ENCODE results near the gene DIDO1. TPM values are rescaled to one million over a fixed set of nuclear protein-coding genes. Genes with fewer than 3 reads are reported as not detected.

The DIDO1 gene
- total RNA-seq, 2 experiments from 2014 or later: 51.9 to 54.3 TPM

DNA sequence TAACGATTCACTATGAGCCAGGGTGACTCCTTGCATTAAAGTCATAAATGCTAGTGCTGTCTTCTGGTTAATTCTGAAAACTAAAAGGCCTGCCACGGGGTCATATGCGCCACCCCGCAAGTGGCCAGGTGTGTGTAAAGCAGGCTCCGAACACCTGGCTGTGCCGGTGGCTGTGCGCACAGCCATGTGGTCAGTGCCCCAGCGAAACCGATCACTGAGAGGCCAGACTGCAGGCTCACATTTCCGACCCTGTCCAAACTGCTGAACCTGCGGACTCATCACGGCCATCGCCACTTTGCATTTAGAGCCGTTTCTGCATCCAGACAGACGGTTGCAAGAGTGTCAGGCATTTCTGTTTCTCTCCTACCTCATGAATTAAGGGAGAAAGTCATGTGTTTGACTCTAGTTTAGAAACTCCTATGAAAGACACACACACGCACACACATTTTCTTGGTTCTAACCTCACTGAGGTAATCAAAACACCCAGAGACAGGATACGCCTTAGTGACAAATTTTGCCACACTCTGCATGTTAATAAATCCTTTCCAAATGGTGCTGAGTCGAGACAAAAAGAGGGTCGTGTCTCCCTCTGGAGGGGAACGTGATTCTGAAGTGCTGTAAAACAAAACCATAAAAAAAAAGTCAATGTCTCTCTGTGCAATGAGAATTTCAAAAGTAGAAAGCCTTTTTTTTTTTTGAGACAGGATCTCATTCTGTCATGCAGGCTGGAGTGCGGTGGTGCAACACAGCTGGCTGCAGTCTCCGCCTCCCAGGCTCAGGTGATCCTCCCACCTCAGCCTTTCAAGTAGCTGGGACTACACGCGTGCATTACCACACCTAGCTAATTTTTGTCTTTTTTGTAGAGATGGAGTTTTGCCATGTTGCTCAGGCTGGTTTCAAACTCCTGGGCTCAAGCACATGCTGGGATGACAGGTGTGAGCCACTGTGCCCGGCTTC is 33.7 kb downstream of the DIDO1 start:
- H3K4me3 ChIP-seq (ENCODE audit: low read length): no peak overlapping the region
- DNase-seq: peak in 9 of 14 experiments; percentile 23 to 77 (median 42)
- Mint-ChIP-seq H3K9me3 (no peaks in the 10 kb centered on the region), H3K4me3 (peak overlapping the region; percentile 1), H3K27ac (peak overlapping the region; percentile 96), H3K27me3 (no peaks in the 10 kb centered on the region), H3K4me1 (ENCODE audit: low read depth) (peaks cover 35% of the 10 kb centered on the region), H3K36me3 (ENCODE audit: low read depth) (peaks cover 87% of the 10 kb centered on the region)
- ChIA-PET POLR2A (interaction anchor here (1.2 to 1.3 kb wide), 3 partner anchors 19 to 117 kb away, joined by 3 read pairs; partner anchors contain the start of gene TCFL5), CTCF (interaction anchor here (1.0 to 2.2 kb wide), 2 partner anchors 15 to 84 kb away, joined by 3 to 7 read pairs; no protein-coding TSS in a partner anchor)
- peaks cover 54% of the 10 kb centered on the region for H3K4me1 ChIP-seq (ENCODE audit: insufficient read depth, low read length)
- H3K36me3 ChIP-seq (ENCODE audit: insufficient read depth, low read length): peaks cover 91% of the 10 kb centered on the region
- ATAC-seq (ENCODE audit: poor library complexity): peak; percentile 70
- TF ChIP-seq CTCF (IDR thresholded peaks at IDR 0.05): no peak
- H3K27ac ChIP-seq (ENCODE audit: low read depth in 1 of 2, low read length in 2 of 2): peak overlapping the region in 1 of 2 donors; percentile 57
- intact Hi-C loops (cut with DNase I, micrococcal nuclease): no loop called here
- no peaks in the 10 kb centered on the region for H3K9me3 ChIP-seq (ENCODE audit: control insufficient read depth in 1 of 2, insufficient read depth in 1 of 2, low read length in 2 of 2)
- H3K27me3 ChIP-seq (ENCODE audit: control insufficient read depth in 1 of 2, insufficient read depth in 2 of 2, low read length in 2 of 2): no peaks in the 10 kb centered on the region

GRCh38 chr20:62891111-62891510 is 35.2 kb downstream of the DIDO1 start:
- H3K36me3 ChIP-seq (ENCODE audit: insufficient read depth, low read length): peaks cover 95% of the 10 kb centered on the region
- H3K36me3 Mint-ChIP-seq (ENCODE audit: low read depth): peaks cover 95% of the 10 kb centered on the region
- peak; percentile 71 for ATAC-seq (ENCODE audit: poor library complexity)
- POLR2A ChIA-PET: interaction anchor here (0.7 to 2.5 kb wide), 9 partner anchors 8 to 97 kb away, joined by 3 to 16 read pairs (median 4); partner anchors contain the start of genes MRGBP and TCFL5
- H3K9me3 ChIP-seq (ENCODE audit: control insufficient read depth in 1 of 2, insufficient read depth in 1 of 2, low read length in 2 of 2): no peaks in the 10 kb centered on the region
- H3K27me3 Mint-ChIP-seq: no peaks in the 10 kb centered on the region
- no peaks in the 10 kb centered on the region for H3K9me3 Mint-ChIP-seq
- intact Hi-C loops (cut with DNase I, micrococcal nuclease): no loop called here
- peak overlapping the region; percentile 32 for H3K4me3 Mint-ChIP-seq
- H3K27ac ChIP-seq (ENCODE audit: low read depth in 1 of 2, low read length in 2 of 2): peak overlapping the region; percentile 14 to 68
- H3K4me1 Mint-ChIP-seq (ENCODE audit: low read depth): peaks cover 45% of the 10 kb centered on the region
- CTCF ChIA-PET: interaction anchor here (0.7 kb wide), 1 partner anchor 18 kb away, joined by 3 read pairs; no protein-coding TSS in a partner anchor
- no peak for TF ChIP-seq CTCF (IDR thresholded peaks at IDR 0.05)
- peak in 12 of 14 experiments; percentile 16 to 78 (median 61) for DNase-seq
- peaks cover 64% of the 10 kb centered on the region for H3K4me1 ChIP-seq (ENCODE audit: insufficient read depth, low read length)
- H3K4me3 ChIP-seq (ENCODE audit: low read length): no peak overlapping the region
- peak overlapping the region; percentile 96 for H3K27ac Mint-ChIP-seq
- H3K27me3 ChIP-seq (ENCODE audit: control insufficient read depth in 1 of 2, insufficient read depth in 2 of 2, low read length in 2 of 2): no peaks in the 10 kb centered on the region

- no peak for TF ChIP-seq CTCF (IDR thresholded peaks at IDR 0.05)
- H3K36me3 ChIP-seq (ENCODE audit: insufficient read depth, low read length): peaks cover 88% of the 10 kb centered on the region
- H3K4me1 ChIP-seq (ENCODE audit: insufficient read depth, low read length): peaks cover 66% of the 10 kb centered on the region
- peaks cover 45% of the 10 kb centered on the region for H3K4me1 Mint-ChIP-seq (ENCODE audit: low read depth)
- H3K27me3 ChIP-seq (ENCODE audit: control insufficient read depth in 1 of 2, insufficient read depth in 2 of 2, low read length in 2 of 2): no peaks in the 10 kb centered on the region
- DNase-seq: no peak
- no peaks in the 10 kb centered on the region for H3K27me3 Mint-ChIP-seq
- intact Hi-C loops (cut with DNase I, micrococcal nuclease): no loop called here
- H3K27ac Mint-ChIP-seq: peak overlapping the region; percentile 96
- H3K36me3 Mint-ChIP-seq (ENCODE audit: low read depth): peaks cover 89% of the 10 kb centered on the region
- H3K4me3 Mint-ChIP-seq: peak overlapping the region; percentile 32
- no peak for ATAC-seq (ENCODE audit: poor library complexity)
- peak overlapping the region; percentile 14 to 68 for H3K27ac ChIP-seq (ENCODE audit: low read depth in 1 of 2, low read length in 2 of 2)
- ChIA-PET POLR2A (interaction anchor here (1.0 to 2.5 kb wide), 6 partner anchors 9 to 96 kb away, joined by 3 to 16 read pairs (median 8); partner anchors contain the start of genes MRGBP and TCFL5), CTCF (interaction anchor here (0.7 kb wide), 1 partner anchor 17 kb away, joined by 3 read pairs; no protein-coding TSS in a partner anchor)
- no peaks in the 10 kb centered on the region for H3K9me3 ChIP-seq (ENCODE audit: control insufficient read depth in 1 of 2, insufficient read depth in 1 of 2, low read length in 2 of 2)
- H3K9me3 Mint-ChIP-seq: no peaks in the 10 kb centered on the region
- H3K4me3 ChIP-seq (ENCODE audit: low read length): no peak overlapping the region
Measured at GRCh38 chr20:62890444-62890843, 35.9 kb downstream of the DIDO1 start.
